T1000 (cell line): ENCODE measurements around the gene PRKCA.
"Not testable (repeated sequence)": the region's sequence is repeated elsewhere in the genome, so short reads cannot be mapped to it uniquely, and the experiment has no call there.

Experiments used
- DNase-seq: peaks from one replicate; lab custom pipeline; 2025; ENCODE audit warnings: mixed read lengths; lab: John Stamatoyannopoulos, UW

Gene PRKCA

GRCh38 chr17:66578781-66579489, 276.5 kb downstream of the PRKCA start:
- DNase-seq: no peak

- no peak for DNase-seq
Observed at GRCh38 chr17:66579556-66579955, 277.1 kb downstream of the PRKCA start.

- DNase-seq: no peak
Observed at GRCh38 chr17:66580184-66580955, 278.0 kb downstream of the PRKCA start.

- DNase-seq: no peak
Observed at GRCh38 chr17:66580956-66581391, 278.6 kb downstream of the PRKCA start.

GRCh38 chr17:66582373-66583111, 280.1 kb downstream of the PRKCA start:
- DNase-seq: no peak

- no peak for DNase-seq
Observed at GRCh38 chr17:66583112-66583748, 280.8 kb downstream of the PRKCA start.

- DNase-seq: no peak
Observed at GRCh38 chr17:66584927-66585326, 282.5 kb downstream of the PRKCA start.

- DNase-seq: no peak
Observed at GRCh38 chr17:66585472-66585871, 283.1 kb downstream of the PRKCA start.

GRCh38 chr17:66589892-66590291, 287.5 kb downstream of the PRKCA start:
- DNase-seq: no peak

- no peak for DNase-seq
Observed at GRCh38 chr17:66593116-66593515, 290.7 kb downstream of the PRKCA start.

GRCh38 chr17:66595893-66596292, 293.5 kb downstream of the PRKCA start:
- DNase-seq: no peak

GRCh38 chr17:66602659-66603384, 300.4 kb downstream of the PRKCA start:
- DNase-seq: no peak

GRCh38 chr17:66604376-66604775, 302.0 kb downstream of the PRKCA start:
- no peak for DNase-seq

- no peak for DNase-seq
Observed at GRCh38 chr17:66605541-66605940, 303.1 kb downstream of the PRKCA start.

GRCh38 chr17:66610361-66611133, 308.1 kb downstream of the PRKCA start:
- DNase-seq: no peak

GRCh38 chr17:66611397-66611796, 309.0 kb downstream of the PRKCA start:
- no peak for DNase-seq

GRCh38 chr17:66612993-66613392, 310.6 kb downstream of the PRKCA start:
- no peak for DNase-seq

- DNase-seq: no peak
Observed at GRCh38 chr17:66614469-66614868, 312.1 kb downstream of the PRKCA start.

- DNase-seq: no peak
Observed at GRCh38 chr17:66619206-66619605, 316.8 kb downstream of the PRKCA start.

- DNase-seq: no peak
Observed at GRCh38 chr17:66620528-66620927, 318.1 kb downstream of the PRKCA start.

GRCh38 chr17:66624630-66625029, 322.2 kb downstream of the PRKCA start:
- not testable (repeated sequence) for DNase-seq
